Lung (tissue), 12 donors: ENCODE measurements around the gene PIK3R6. TPM values are rescaled to one million over a fixed set of nuclear protein-coding genes. Genes with fewer than 3 reads are reported as not detected.

ENCODE experiments used
- ATAC-seq: fragments of 200-7000 bp; cut with Tn5 transposase; one replicate; pipeline ENCODE4 v1.9.1; 2020; ENCODE audit warnings: moderate number of reproducible peaks; ENCODE audit not compliant: insufficient read depth, low FRiP score
- DNase-seq, 3 donors: peaks; one replicate each; pipeline ENCODE4 v3.0.0-alpha.2; 2013 to 2017
- H3K27ac ChIP-seq, 2 donors: one replicate each; pipeline ENCODE4 v1.5.1; 2013; ENCODE audit warnings: mild to moderate bottlenecking in 2 of 2, moderate library complexity in 2 of 2, control low read depth in 1 of 2, inconsistent platforms in 1 of 2, low read depth in 1 of 2, low read length in 1 of 2
- H3K27me3 ChIP-seq, 3 donors: one replicate each; pipeline ENCODE4 v1.5.1; 2013; ENCODE audit warnings: low read length in 2 of 3; ENCODE audit not compliant: control insufficient read depth in 3 of 3, insufficient read depth in 3 of 3
- H3K36me3 ChIP-seq, 4 donors: one replicate each; pipeline ENCODE4 v1.5.1; 2013; ENCODE audit warnings: low read length in 4 of 4, mild to moderate bottlenecking in 1 of 4, moderate library complexity in 1 of 4; ENCODE audit not compliant: control insufficient read depth in 4 of 4, insufficient read depth in 4 of 4
- H3K4me1 ChIP-seq, 5 donors: one replicate each; pipeline ENCODE4 v1.5.1; 2013; ENCODE audit warnings: low read length in 5 of 5, mild to moderate bottlenecking in 2 of 5, moderate library complexity in 1 of 5; ENCODE audit not compliant: control insufficient read depth in 5 of 5, insufficient read depth in 5 of 5
- H3K4me3 ChIP-seq: one replicate; pipeline ENCODE4 v1.5.1; 2013; ENCODE audit warnings: mild to moderate bottlenecking, control low read depth, moderate library complexity
- H3K9ac ChIP-seq, 2 donors: one replicate each; pipeline ENCODE4 v1.5.1; 2013; ENCODE audit warnings: low read length in 2 of 2, control low read depth in 1 of 2; ENCODE audit not compliant: insufficient read depth in 1 of 2
- H3K9me3 ChIP-seq, 4 donors: one replicate each; pipeline ENCODE4 v1.5.1; 2013; ENCODE audit warnings: low read length in 3 of 4, mild to moderate bottlenecking in 1 of 4, moderate library complexity in 1 of 4; ENCODE audit not compliant: control insufficient read depth in 4 of 4, insufficient read depth in 3 of 4
- CTCF ChIP-seq: IDR thresholded peaks from 2 replicates; pipeline ENCODE4 v1.5.1; 2012; ENCODE audit warnings: mild to moderate bottlenecking; ENCODE audit errors: control extremely low read depth, extremely low read depth
- WGBS, 2 donors: extraction: QIAGEN DNeasy Blood & Tissue Kit; methylation state at CpG; one replicate each; pipeline ENCODE4 v1.1.7; 2013; 5-methylcytosine and 5-hydroxymethylcytosine counted together
- polyA plus RNA-seq, 2 donors: library from polyadenylated mRNA; stranded (reverse); fragments of 200-250 nt; gene quantifications; one replicate each; pipeline ENCODE4 v1.2.1, GENCODE V29; 2013
- total RNA-seq, 2 donors: library from RNA; depleted of rRNA in 1 of 2; stranded (reverse); fragments of >200 nt in 1 of 2; gene quantifications; one replicate each; pipeline ENCODE4 v1.2.1, GENCODE V29; 2014 to 2021
- donor health status: control.
- donor health status: control.
- donor health status: Bipolar disorder and iron deficiency.
- donor health status: healthy.
- donor health status: DM: yes; HTN: yes; CAD: no.

Gene PIK3R6
- total and polyA plus RNA-seq, 4 donors = 0.93 to 3.0 (median 1.5) TPM

- DNase-seq = no peak
- WGBS, 2 donors = 91 to 96% methylated on average over 7 of the region's 7 CpGs
- Histone ChIP-seq H3K4me1 (no peaks in the 10 kb centered on the region), H3K27me3 (peaks cover 3 to 27% (median 6%) of the 10 kb centered on the region in 3 donors), H3K9me3 (peaks cover 0 to 3% (median 0%) of the 10 kb centered on the region in 4 donors), H3K36me3 (no peaks in the 10 kb centered on the region), H3K4me3 (no peak overlapping the region), H3K27ac (no peak overlapping the region), H3K9ac (no peak overlapping the region)
- no peak for ATAC-seq
- no peak for TF ChIP-seq CTCF
These were observed 36.1 kb downstream of the PIK3R6 start for GRCh38 chr17:8831234-8831849.

- Histone ChIP-seq H3K9me3 (peaks cover 0 to 3% (median 1%) of the 10 kb centered on the region in 4 donors), H3K4me3 (no peak overlapping the region), H3K4me1 (no peaks in the 10 kb centered on the region), H3K9ac (no peak overlapping the region), H3K36me3 (no peaks in the 10 kb centered on the region), H3K27me3 (peaks cover 3 to 26% (median 6%) of the 10 kb centered on the region in 3 donors), H3K27ac (no peak overlapping the region)
- TF ChIP-seq CTCF = no peak
- no peak for ATAC-seq
- whole genome bisulfite sequencing, 2 donors = 82 to 85% methylated on average over 10 of the region's 10 CpGs
- DNase-seq = no peak
These were observed 37.3 kb downstream of the PIK3R6 start for GRCh38 chr17:8830141-8830540.

GRCh38 chr17:8829036-8829941 lies 38.2 kb downstream of the PIK3R6 start:
- H3K4me3 ChIP-seq = no peak overlapping the region
- no peaks in the 10 kb centered on the region for H3K4me1 ChIP-seq
- no peak overlapping the region for H3K27ac ChIP-seq
- ATAC-seq (no peak), DNase-seq (no peak)
- peaks cover 3 to 26% (median 6%) of the 10 kb centered on the region in 3 donors for H3K27me3 ChIP-seq
- peaks cover 0 to 3% (median 2%) of the 10 kb centered on the region in 4 donors for H3K9me3 ChIP-seq
- 92 to 94% methylated on average over 16 of the region's 16 CpGs for WGBS, 2 donors
- H3K36me3 ChIP-seq = no peaks in the 10 kb centered on the region
- no peak for TF ChIP-seq CTCF
- H3K9ac ChIP-seq = no peak overlapping the region
